Measurements from ENCODE around the gene VPS45. TPM values are rescaled to one million over a fixed set of nuclear protein-coding genes. Genes with fewer than 3 reads are reported as not detected.

The VPS45 gene
- total and polyA plus RNA-seq, 2 of the 13 experiments (the other 11 are each of a cell fraction or from before 2014, with no cell fraction given), result 15.2 to 25.2 TPM

DNA sequence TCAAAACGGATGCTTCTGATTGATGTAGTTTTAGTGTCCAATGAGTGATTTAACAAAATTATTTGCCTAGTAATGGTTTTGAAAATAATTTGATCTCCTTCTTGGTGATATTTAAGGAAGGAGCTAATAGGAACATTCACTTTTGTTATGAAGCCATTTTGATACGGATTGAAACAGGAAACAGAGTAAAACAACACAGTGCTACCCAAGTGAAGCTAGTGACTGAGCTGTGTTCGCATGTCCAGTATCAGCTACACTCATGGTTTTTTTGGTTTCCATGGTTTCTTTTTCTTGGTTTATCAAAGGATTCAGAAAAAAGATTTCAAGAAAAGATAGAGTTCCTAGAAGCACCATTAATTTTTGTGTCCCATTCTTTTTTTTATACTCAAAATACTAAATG, 42.0 kb downstream of the VPS45 start:
- POLR2A ChIA-PET, result no interaction called here
- intact Hi-C loops (cut with micrococcal nuclease; ENCODE audit: unreplicated experiment) (no loop called here), in situ Hi-C loops (cut with HindIII; ENCODE audit: extremely low pct_ligation_motif_present, low pct_unique_long_range_greater_than_20kb) (no loop called here)
- H3K9me3 ChIP-seq (ENCODE audit: low read length), result peaks cover 2% of the 10 kb centered on the region; the same call in 1 of the 2 replicates
- no peak overlapping the region for H2AFZ ChIP-seq (ENCODE audit: low read length)
- H3K36me3 ChIP-seq (replicated peaks in 1 of 2; ENCODE audit: control insufficient read depth in 1 of 2, insufficient read depth in 2 of 2, low read length in 2 of 2), result no peaks in the 10 kb centered on the region
- H3K27me3 ChIP-seq (ENCODE audit: control insufficient read depth in 1 of 2, insufficient read depth in 2 of 2, low read length in 2 of 2), result no peaks in the 10 kb centered on the region
- no peak overlapping the region for H3K27ac ChIP-seq (ENCODE audit: extremely low read length, insufficient read depth, low read length)
- FAIRE-seq, result no peak
- H4K20me1 ChIP-seq (ENCODE audit: insufficient read depth, low read length), result no peaks in the 10 kb centered on the region
- no peak for DNase-seq (ENCODE audit: low spot score)
- CTCF ChIA-PET (ENCODE audit: low intra/inter-chr PET ratio, low total read pairs), result no interaction called here
- H3K4me2 ChIP-seq (ENCODE audit: low read depth, low read length), result no peak overlapping the region
- no peak overlapping the region for H3K9ac ChIP-seq (ENCODE audit: insufficient read depth, low read depth, low read length)
- WGBS (ENCODE audit: low lambda C conversion rate), result 97% methylated on average over 3 of the region's 3 CpGs
- ATAC-seq, result no peak
- BruUV-seq (replicated peaks), result no TSS peak
- no peak overlapping the region for H3K4me3 ChIP-seq (replicated peaks in 1 of 3; ENCODE audit: insufficient read depth in 1 of 3, low read depth in 2 of 3, low read length in 3 of 3)
- no peaks in the 10 kb centered on the region for H3K4me1 ChIP-seq (ENCODE audit: insufficient read depth, low read length)
- no peaks in the 10 kb centered on the region for H3K79me2 ChIP-seq (ENCODE audit: insufficient read depth, low read length)
- TF ChIP-seq, protein P1, sequence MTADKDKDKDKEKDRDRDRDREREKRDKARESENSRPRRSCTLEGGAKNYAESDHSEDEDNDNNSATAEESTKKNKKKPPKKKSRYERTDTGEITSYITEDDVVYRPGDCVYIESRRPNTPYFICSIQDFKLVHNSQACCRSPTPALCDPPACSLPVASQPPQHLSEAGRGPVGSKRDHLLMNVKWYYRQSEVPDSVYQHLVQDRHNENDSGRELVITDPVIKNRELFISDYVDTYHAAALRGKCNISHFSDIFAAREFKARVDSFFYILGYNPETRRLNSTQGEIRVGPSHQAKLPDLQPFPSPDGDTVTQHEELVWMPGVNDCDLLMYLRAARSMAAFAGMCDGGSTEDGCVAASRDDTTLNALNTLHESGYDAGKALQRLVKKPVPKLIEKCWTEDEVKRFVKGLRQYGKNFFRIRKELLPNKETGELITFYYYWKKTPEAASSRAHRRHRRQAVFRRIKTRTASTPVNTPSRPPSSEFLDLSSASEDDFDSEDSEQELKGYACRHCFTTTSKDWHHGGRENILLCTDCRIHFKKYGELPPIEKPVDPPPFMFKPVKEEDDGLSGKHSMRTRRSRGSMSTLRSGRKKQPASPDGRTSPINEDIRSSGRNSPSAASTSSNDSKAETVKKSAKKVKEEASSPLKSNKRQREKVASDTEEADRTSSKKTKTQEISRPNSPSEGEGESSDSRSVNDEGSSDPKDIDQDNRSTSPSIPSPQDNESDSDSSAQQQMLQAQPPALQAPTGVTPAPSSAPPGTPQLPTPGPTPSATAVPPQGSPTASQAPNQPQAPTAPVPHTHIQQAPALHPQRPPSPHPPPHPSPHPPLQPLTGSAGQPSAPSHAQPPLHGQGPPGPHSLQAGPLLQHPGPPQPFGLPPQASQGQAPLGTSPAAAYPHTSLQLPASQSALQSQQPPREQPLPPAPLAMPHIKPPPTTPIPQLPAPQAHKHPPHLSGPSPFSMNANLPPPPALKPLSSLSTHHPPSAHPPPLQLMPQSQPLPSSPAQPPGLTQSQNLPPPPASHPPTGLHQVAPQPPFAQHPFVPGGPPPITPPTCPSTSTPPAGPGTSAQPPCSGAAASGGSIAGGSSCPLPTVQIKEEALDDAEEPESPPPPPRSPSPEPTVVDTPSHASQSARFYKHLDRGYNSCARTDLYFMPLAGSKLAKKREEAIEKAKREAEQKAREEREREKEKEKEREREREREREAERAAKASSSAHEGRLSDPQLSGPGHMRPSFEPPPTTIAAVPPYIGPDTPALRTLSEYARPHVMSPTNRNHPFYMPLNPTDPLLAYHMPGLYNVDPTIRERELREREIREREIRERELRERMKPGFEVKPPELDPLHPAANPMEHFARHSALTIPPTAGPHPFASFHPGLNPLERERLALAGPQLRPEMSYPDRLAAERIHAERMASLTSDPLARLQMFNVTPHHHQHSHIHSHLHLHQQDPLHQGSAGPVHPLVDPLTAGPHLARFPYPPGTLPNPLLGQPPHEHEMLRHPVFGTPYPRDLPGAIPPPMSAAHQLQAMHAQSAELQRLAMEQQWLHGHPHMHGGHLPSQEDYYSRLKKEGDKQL (CRISPR knock-in tag; IDR thresholded peaks at IDR 0.05; ENCODE audit: low read depth), result no peak
- TF ChIP-seq ELF1 (CRISPR knock-in tag; IDR thresholded peaks at IDR 0.05), result no peak
- TF ChIP-seq EED (CRISPR knock-in tag; IDR thresholded peaks at IDR 0.05), result no peak
- no peak for TF ChIP-seq NR2F2 (IDR thresholded peaks at IDR 0.05; ENCODE audit: borderline replicate concordance, low read depth)
- TF ChIP-seq, protein P2, sequence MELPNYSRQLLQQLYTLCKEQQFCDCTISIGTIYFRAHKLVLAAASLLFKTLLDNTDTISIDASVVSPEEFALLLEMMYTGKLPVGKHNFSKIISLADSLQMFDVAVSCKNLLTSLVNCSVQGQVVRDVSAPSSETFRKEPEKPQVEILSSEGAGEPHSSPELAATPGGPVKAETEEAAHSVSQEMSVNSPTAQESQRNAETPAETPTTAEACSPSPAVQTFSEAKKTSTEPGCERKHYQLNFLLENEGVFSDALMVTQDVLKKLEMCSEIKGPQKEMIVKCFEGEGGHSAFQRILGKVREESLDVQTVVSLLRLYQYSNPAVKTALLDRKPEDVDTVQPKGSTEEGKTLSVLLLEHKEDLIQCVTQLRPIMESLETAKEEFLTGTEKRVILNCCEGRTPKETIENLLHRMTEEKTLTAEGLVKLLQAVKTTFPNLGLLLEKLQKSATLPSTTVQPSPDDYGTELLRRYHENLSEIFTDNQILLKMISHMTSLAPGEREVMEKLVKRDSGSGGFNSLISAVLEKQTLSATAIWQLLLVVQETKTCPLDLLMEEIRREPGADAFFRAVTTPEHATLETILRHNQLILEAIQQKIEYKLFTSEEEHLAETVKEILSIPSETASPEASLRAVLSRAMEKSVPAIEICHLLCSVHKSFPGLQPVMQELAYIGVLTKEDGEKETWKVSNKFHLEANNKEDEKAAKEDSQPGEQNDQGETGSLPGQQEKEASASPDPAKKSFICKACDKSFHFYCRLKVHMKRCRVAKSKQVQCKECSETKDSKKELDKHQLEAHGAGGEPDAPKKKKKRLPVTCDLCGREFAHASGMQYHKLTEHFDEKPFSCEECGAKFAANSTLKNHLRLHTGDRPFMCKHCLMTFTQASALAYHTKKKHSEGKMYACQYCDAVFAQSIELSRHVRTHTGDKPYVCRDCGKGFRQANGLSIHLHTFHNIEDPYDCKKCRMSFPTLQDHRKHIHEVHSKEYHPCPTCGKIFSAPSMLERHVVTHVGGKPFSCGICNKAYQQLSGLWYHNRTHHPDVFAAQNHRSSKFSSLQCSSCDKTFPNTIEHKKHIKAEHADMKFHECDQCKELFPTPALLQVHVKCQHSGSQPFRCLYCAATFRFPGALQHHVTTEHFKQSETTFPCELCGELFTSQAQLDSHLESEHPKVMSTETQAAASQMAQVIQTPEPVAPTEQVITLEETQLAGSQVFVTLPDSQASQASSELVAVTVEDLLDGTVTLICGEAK (IDR thresholded peaks at IDR 0.05), result no peak
- TF ChIP-seq, protein P2 (CRISPR knock-in tag; IDR thresholded peaks at IDR 0.05), result no peak
- no peak for TF ChIP-seq ZNF775 (CRISPR knock-in tag; IDR thresholded peaks at IDR 0.05; ENCODE audit: borderline replicate concordance)
- no peak for TF ChIP-seq MBD4 (IDR thresholded peaks at IDR 0.05; ENCODE audit: borderline replicate concordance, low read length)
- no peak for TF ChIP-seq SCMH1 (CRISPR knock-in tag; IDR thresholded peaks at IDR 0.05; ENCODE audit: borderline replicate concordance)
- TF ChIP-seq RARA (CRISPR knock-in tag; IDR thresholded peaks at IDR 0.05), result no peak
- no peak for TF ChIP-seq ZNF781 (CRISPR knock-in tag; IDR thresholded peaks at IDR 0.05; ENCODE audit: borderline replicate concordance, not compliant biosample characterization)
- no peak for TF ChIP-seq ZNF558 (CRISPR knock-in tag; IDR thresholded peaks at IDR 0.05; ENCODE audit: borderline replicate concordance)

All from HepG2 (cell line).